A549 (cell line): ENCODE data around the gene MAML3. TPM values are rescaled to one million over a fixed set of nuclear protein-coding genes. Genes with fewer than 3 reads are reported as not detected.

Experiments used
- ATAC-seq, 2 experiments: fragments of 200-7000 bp in 1 of 2; fragments of >200 bp in 1 of 2; cut with Nextera tagmentation in 1 of 2; cut with Tn5 transposase in 1 of 2; 3 replicates each; pipeline versions ENCODE4 v1.8.0 to v1.9.1; 2018 to 2020; ENCODE audit warnings: mild to moderate bottlenecking in 1 of 2, moderate library complexity in 1 of 2
- CTCF ChIA-PET: fragments of 300-600 bp; sonication (Branson Sonifier 250); formaldehyde crosslinking; extraction: SDS; loops from one replicate; lab custom pipeline; 2021; ENCODE audit warnings: antibody characterized with exemption, inconsistent platforms; lab: Yijun Ruan, JAX
- POLR2A ChIA-PET: fragments of 350-600 bp; formaldehyde crosslinking; extraction: SDS; loops from one replicate; lab custom pipeline; 2021; ENCODE audit warnings: antibody characterized with exemption, inconsistent platforms; lab: Yijun Ruan, JAX
- DNase-seq, 2 experiments: peaks; one replicate each; pipeline versions ENCODE4 v3.0.0 to v3.0.0-alpha.2; 2011 to 2016; ENCODE audit warnings: low read depth in 1 of 2, low spot score in 1 of 2
- FAIRE-seq: peaks from 2 replicates; lab custom pipeline; 2011; peaks lifted over from hg19 to GRCh38; lab: Jason Lieb, UNC
- H3K27ac ChIP-seq, 2 experiments: fragments of >200 bp; sonication (Bioruptor Twin); formaldehyde crosslinking; 3 replicates each; pipeline ENCODE4 v1.5.1; 2016 to 2017
- H3K4me1 ChIP-seq: fragments of >200 bp; sonication (Bioruptor Twin); formaldehyde crosslinking; 3 replicates; pipeline ENCODE4 v1.6.1; 2016
- H3K4me2 ChIP-seq: fragments of >200 bp; sonication (Bioruptor Twin); formaldehyde crosslinking; 3 replicates; pipeline ENCODE4 v1.6.1; 2016
- H3K4me3 ChIP-seq: fragments of >200 bp; sonication (Bioruptor Twin); formaldehyde crosslinking; 3 replicates; pipeline ENCODE4 v1.5.1; 2016
- H3K9me3 ChIP-seq: fragments of >200 bp; sonication (Bioruptor Twin); formaldehyde crosslinking; 3 replicates; pipeline ENCODE4 v1.6.1; 2016
- CBX2 ChIP-seq: fragments of 200-600 bp; sonication (generic); IDR thresholded peaks from 2 replicates; pipeline ENCODE4 v1.6.1; 2016; ENCODE audit warnings: low read depth, mild to moderate bottlenecking, borderline replicate concordance
- CHD4 ChIP-seq: fragments of 200-600 bp; sonication (generic); IDR thresholded peaks from 2 replicates; pipeline ENCODE4 v1.6.1; 2016; ENCODE audit warnings: antibody characterized with exemption, mild to moderate bottlenecking, borderline replicate concordance
- EHF ChIP-seq: fragments of 250-450 bp; sonication (Bioruptor Pico); IDR thresholded peaks from 2 replicates; pipeline ENCODE4 v1.5.0; 2020; ENCODE audit warnings: mild to moderate bottlenecking
- ESRRA ChIP-seq: fragments of 150-350 bp; IDR thresholded peaks from 2 replicates; pipeline ENCODE4 v1.6.1; 2014; ENCODE audit warnings: mild to moderate bottlenecking, low read length, borderline replicate concordance
- FOSB ChIP-seq: fragments of 250-450 bp; sonication (Bioruptor Pico); IDR thresholded peaks from 2 replicates; pipeline ENCODE4 v1.5.0; 2020; ENCODE audit warnings: mild to moderate bottlenecking, moderate library complexity
- JUNB ChIP-seq: fragments of >200 bp; sonication (Bioruptor Twin); formaldehyde crosslinking; IDR thresholded peaks from 2 replicates; pipeline ENCODE4 v1.6.1; 2016
- KDM1A ChIP-seq: fragments of 200-600 bp; sonication (generic); IDR thresholded peaks from 2 replicates; pipeline ENCODE4 v1.6.1; 2016; ENCODE audit warnings: low read depth, mild to moderate bottlenecking
- MAZ ChIP-seq: fragments of 150-350 bp; IDR thresholded peaks from 2 replicates; pipeline ENCODE4 v1.6.1; 2014; ENCODE audit warnings: antibody characterized with exemption, low read depth, low read length, borderline replicate concordance
- MYC ChIP-seq: IDR thresholded peaks from 2 replicates; pipeline ENCODE4 v1.6.1; 2012; ENCODE audit warnings: mild to moderate bottlenecking, inconsistent platforms, low read length, improper control_type of control experiment, borderline replicate concordance
- RARB ChIP-seq: fragments of 250-450 bp; sonication (Bioruptor Pico); IDR thresholded peaks from 2 replicates; pipeline ENCODE4 v1.8.0; 2021; ENCODE audit warnings: mild to moderate bottlenecking, moderate library complexity
- RFX5 ChIP-seq: fragments of 450-650 bp; IDR thresholded peaks from 2 replicates; pipeline ENCODE4 v1.7.1; 2014; ENCODE audit warnings: antibody characterized with exemption, mild to moderate bottlenecking, moderate library complexity
- RNF2 ChIP-seq: fragments of 200-600 bp; sonication (generic); IDR thresholded peaks from 2 replicates; pipeline ENCODE4 v1.6.1; 2016; ENCODE audit warnings: low read depth, mild to moderate bottlenecking, antibody characterized with exemption, moderate library complexity, borderline replicate concordance
- ZSCAN20 ChIP-seq: fragments of 250-450 bp; sonication (Bioruptor Pico); IDR thresholded peaks from 2 replicates; pipeline ENCODE4 v1.8.0; 2022; ENCODE audit warnings: mild to moderate bottlenecking, moderate library complexity
- WGBS: methylation state at CpG from one replicate; pipeline ENCODE4 v1.1.6; 2017; ENCODE audit errors: missing lambda C conversion rate; 5-methylcytosine and 5-hydroxymethylcytosine counted together
- polyA plus RNA-seq, 4 experiments: library from polyadenylated mRNA; depleted of rRNA in 3 of 4; stranded (reverse); fragments of >200 nt; fragmentation: RNase III in 1 of 4; extraction: RNeasy Plus Mini Kit Qiagen cat#74134 plus additional on column Dnase treatment in 1 of 4; gene quantifications; 2 replicates in 3 of 4; 3 replicates in 1 of 4; pipeline ENCODE4 v1.2.3, GENCODE V29; 2011 to 2017
- TF ChIP-seq, protein P1 (sequence below): fragments of 200-600 bp; sonication (generic); IDR thresholded peaks from 2 replicates; pipeline ENCODE4 v1.6.1; 2016; ENCODE audit warnings: antibody characterized with exemption, mild to moderate bottlenecking, moderate library complexity
- TF ChIP-seq, protein P2 (sequence below): IDR thresholded peaks from 2 replicates; pipeline ENCODE4 v1.6.1; 2012; ENCODE audit warnings: low read depth, borderline replicate concordance
- TF ChIP-seq, protein P3 (sequence below): fragments of 150-350 bp; IDR thresholded peaks from 2 replicates; pipeline ENCODE4 v1.6.1; 2014; ENCODE audit warnings: low read depth, mild to moderate bottlenecking, low read length
- TF ChIP-seq, protein P4 (sequence below): IDR thresholded peaks from 2 replicates; pipeline ENCODE4 v1.6.1; 2012
- TF ChIP-seq, protein P5 (sequence below): IDR thresholded peaks from 2 replicates; pipeline ENCODE4 v1.6.1; 2012
- TF ChIP-seq, protein P6 (sequence below): fragments of >200 bp; sonication (Bioruptor Twin); formaldehyde crosslinking; IDR thresholded peaks from 3 replicates; pipeline ENCODE4 v1.5.1; 2016

MAML3 gene
- polyA plus RNA-seq, 2 of the 4 experiments (the other 2 are of a cell fraction), result 9.0 to 22.2 TPM

DNA sequence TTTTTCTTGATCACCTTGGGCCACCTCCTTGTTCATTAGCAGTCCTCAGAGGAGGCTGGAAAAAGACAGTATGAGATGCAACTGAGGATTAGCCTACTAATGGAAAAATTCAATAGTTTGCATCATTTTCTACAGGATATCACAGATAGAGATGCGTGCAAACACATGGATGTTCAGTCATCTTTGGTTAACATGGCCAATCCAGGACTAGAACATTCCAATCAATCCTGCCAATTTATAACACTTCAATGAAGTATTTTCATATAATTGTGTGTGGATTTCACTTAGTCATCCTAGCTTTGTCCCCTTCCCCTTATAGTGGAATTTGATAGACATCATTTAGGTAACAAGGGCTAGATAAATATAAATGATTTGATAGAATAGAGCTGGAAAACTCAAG lies 42.7 kb downstream of the MAML3 start (continued):
- TF ChIP-seq, protein P1, sequence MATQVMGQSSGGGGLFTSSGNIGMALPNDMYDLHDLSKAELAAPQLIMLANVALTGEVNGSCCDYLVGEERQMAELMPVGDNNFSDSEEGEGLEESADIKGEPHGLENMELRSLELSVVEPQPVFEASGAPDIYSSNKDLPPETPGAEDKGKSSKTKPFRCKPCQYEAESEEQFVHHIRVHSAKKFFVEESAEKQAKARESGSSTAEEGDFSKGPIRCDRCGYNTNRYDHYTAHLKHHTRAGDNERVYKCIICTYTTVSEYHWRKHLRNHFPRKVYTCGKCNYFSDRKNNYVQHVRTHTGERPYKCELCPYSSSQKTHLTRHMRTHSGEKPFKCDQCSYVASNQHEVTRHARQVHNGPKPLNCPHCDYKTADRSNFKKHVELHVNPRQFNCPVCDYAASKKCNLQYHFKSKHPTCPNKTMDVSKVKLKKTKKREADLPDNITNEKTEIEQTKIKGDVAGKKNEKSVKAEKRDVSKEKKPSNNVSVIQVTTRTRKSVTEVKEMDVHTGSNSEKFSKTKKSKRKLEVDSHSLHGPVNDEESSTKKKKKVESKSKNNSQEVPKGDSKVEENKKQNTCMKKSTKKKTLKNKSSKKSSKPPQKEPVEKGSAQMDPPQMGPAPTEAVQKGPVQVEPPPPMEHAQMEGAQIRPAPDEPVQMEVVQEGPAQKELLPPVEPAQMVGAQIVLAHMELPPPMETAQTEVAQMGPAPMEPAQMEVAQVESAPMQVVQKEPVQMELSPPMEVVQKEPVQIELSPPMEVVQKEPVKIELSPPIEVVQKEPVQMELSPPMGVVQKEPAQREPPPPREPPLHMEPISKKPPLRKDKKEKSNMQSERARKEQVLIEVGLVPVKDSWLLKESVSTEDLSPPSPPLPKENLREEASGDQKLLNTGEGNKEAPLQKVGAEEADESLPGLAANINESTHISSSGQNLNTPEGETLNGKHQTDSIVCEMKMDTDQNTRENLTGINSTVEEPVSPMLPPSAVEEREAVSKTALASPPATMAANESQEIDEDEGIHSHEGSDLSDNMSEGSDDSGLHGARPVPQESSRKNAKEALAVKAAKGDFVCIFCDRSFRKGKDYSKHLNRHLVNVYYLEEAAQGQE, result no peak
- TF ChIP-seq ZSCAN20 (CRISPR knock-in tag), result no peak
- TF ChIP-seq, protein P2, sequence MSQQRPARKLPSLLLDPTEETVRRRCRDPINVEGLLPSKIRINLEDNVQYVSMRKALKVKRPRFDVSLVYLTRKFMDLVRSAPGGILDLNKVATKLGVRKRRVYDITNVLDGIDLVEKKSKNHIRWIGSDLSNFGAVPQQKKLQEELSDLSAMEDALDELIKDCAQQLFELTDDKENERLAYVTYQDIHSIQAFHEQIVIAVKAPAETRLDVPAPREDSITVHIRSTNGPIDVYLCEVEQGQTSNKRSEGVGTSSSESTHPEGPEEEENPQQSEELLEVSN, result no peak

DNA sequence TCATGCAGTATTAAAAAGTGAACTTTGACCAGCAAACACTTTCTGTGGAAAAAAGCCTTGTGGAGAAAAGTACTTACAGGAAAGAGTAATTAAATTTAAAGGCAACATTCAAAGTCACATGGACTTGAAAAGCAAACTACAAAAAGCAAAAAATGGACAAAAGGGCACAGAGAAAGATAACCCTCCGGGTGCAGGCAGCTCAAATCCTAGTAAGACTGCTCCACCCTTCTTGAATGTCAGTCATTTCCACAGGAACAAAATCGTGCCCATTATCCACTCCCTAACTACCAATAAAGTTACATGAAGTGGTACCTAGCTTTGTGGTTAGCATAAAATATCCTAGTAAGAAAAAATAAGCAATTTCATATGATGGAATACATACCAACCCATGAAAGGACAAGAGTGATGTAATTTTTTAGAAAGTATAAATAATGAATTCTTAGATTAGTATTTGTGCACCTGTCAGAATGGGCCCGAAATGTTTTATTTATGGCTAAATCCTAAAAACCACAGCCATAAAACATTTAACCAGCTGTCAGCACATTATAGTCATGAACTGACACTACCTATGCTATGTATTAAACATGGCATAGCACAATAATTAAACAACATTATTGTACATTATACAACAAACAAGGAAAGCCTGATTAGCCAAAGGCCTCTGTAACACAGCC lies 43.3 kb downstream of the MAML3 start:
- no peak for ATAC-seq
- 46% methylated on average over 3 of the region's 3 CpGs for WGBS
- no peaks in the 10 kb centered on the region for H3K9me3 ChIP-seq
- ChIA-PET POLR2A (no interaction called here), CTCF (interaction anchor here (1.3 kb wide), 1 partner anchor 10 kb away, joined by 3 read pairs; no protein-coding TSS in a partner anchor)
- peaks cover 67% of the 10 kb centered on the region for H3K4me1 ChIP-seq
- no peak overlapping the region for H3K4me3 ChIP-seq
- no peak for FAIRE-seq
- H3K27ac ChIP-seq, result peak overlapping the region in 1 of 2 experiments; percentile 99; a peak in 2 of 6 replicates
- TF ChIP-seq EHF (CRISPR knock-in tag), result no peak
- peak overlapping the region; percentile 33; the same call in 1 of the 3 replicates for H3K4me2 ChIP-seq
- no peak for DNase-seq

DNA sequence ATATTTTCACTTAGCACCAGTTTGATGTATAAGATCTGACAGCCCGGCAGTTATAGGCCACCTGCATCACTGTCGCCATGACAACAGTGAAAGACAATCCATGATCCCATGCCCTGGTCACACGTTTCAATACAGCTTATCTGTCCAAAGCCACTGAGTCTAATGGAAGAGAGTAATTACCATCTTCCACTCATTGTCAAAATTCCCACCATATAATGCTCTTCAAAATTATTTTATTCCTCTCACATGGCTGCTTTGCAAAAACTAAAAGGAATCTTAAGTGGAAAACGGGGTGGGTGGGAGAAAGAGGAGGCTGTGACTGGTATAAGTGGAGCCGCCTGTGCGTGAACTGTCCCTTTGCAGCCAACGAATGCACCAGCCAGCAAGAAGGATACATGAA lies 44.2 kb downstream of the MAML3 start:
- no peaks in the 10 kb centered on the region for H3K9me3 ChIP-seq
- ChIA-PET CTCF (interaction anchor here (1.0 to 1.3 kb wide), 2 partner anchors 11 to 43 kb away, joined by 3 read pairs; no protein-coding TSS in a partner anchor), POLR2A (no interaction called here)
- FAIRE-seq, result no peak
- H3K27ac ChIP-seq, result peak overlapping the region; percentile 38 to 99; a peak in 3 of 6 replicates
- WGBS, result 83% methylated on average over 7 of the region's 7 CpGs
- ATAC-seq, result no peak
- H3K4me2 ChIP-seq, result no peak overlapping the region
- peaks cover 68% of the 10 kb centered on the region for H3K4me1 ChIP-seq
- TF ChIP-seq RFX5 (no peak), RARB (CRISPR knock-in tag) (no peak), CHD4 (no peak), RNF2 (no peak), ZSCAN20 (CRISPR knock-in tag) (no peak), ESRRA (no peak), KDM1A (no peak), CBX2 (no peak), MYC (no peak), JUNB (no peak), MAZ (no peak), FOSB (CRISPR knock-in tag) (no peak)
- TF ChIP-seq, protein P3, sequence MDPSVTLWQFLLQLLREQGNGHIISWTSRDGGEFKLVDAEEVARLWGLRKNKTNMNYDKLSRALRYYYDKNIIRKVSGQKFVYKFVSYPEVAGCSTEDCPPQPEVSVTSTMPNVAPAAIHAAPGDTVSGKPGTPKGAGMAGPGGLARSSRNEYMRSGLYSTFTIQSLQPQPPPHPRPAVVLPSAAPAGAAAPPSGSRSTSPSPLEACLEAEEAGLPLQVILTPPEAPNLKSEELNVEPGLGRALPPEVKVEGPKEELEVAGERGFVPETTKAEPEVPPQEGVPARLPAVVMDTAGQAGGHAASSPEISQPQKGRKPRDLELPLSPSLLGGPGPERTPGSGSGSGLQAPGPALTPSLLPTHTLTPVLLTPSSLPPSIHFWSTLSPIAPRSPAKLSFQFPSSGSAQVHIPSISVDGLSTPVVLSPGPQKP, result no peak
- TF ChIP-seq, protein P2, result no peak
- TF ChIP-seq, protein P4, sequence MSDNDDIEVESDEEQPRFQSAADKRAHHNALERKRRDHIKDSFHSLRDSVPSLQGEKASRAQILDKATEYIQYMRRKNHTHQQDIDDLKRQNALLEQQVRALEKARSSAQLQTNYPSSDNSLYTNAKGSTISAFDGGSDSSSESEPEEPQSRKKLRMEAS, result no peak
- TF ChIP-seq, protein P5, sequence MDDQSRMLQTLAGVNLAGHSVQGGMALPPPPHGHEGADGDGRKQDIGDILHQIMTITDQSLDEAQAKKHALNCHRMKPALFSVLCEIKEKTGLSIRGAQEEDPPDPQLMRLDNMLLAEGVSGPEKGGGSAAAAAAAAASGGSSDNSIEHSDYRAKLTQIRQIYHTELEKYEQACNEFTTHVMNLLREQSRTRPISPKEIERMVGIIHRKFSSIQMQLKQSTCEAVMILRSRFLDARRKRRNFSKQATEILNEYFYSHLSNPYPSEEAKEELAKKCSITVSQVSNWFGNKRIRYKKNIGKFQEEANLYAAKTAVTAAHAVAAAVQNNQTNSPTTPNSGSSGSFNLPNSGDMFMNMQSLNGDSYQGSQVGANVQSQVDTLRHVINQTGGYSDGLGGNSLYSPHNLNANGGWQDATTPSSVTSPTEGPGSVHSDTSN, result no peak
- TF ChIP-seq, protein P6, sequence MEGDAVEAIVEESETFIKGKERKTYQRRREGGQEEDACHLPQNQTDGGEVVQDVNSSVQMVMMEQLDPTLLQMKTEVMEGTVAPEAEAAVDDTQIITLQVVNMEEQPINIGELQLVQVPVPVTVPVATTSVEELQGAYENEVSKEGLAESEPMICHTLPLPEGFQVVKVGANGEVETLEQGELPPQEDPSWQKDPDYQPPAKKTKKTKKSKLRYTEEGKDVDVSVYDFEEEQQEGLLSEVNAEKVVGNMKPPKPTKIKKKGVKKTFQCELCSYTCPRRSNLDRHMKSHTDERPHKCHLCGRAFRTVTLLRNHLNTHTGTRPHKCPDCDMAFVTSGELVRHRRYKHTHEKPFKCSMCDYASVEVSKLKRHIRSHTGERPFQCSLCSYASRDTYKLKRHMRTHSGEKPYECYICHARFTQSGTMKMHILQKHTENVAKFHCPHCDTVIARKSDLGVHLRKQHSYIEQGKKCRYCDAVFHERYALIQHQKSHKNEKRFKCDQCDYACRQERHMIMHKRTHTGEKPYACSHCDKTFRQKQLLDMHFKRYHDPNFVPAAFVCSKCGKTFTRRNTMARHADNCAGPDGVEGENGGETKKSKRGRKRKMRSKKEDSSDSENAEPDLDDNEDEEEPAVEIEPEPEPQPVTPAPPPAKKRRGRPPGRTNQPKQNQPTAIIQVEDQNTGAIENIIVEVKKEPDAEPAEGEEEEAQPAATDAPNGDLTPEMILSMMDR, result no peak
- no peak overlapping the region for H3K4me3 ChIP-seq
- DNase-seq, result no peak
